ENCODE measurements around the gene PHF21B. TPM values are rescaled to one million over a fixed set of nuclear protein-coding genes. Genes with fewer than 3 reads are reported as not detected.

PHF21B gene
- total RNA-seq, 1 donor from 2014 or later, result 6.7 TPM

- Histone ChIP-seq H3K79me2 (ENCODE audit: low read depth) (peaks cover 47% of the 10 kb centered on the region), H4K20me1 (ENCODE audit: low read depth) (peaks cover 28% of the 10 kb centered on the region), H3K4me3 (peak overlapping the region; percentile 97), H3K27me3 (peaks cover 5% of the 10 kb centered on the region), H3K4me2 (peak overlapping the region; percentile 99), H3F3A (ENCODE audit: low read depth) (peaks cover 34% of the 10 kb centered on the region), H2AFZ (replicated peaks) (peak overlapping the region; percentile 93), H3K9me3 (ENCODE audit: low read depth) (no peaks in the 10 kb centered on the region), H3K36me3 (no peaks in the 10 kb centered on the region), H3K4me1 (peaks cover 9% of the 10 kb centered on the region), H3K9ac (peak overlapping the region; percentile 64), H3K27ac (peak overlapping the region; percentile 31)
- no peak for TF ChIP-seq EZH2 (IDR thresholded peaks at IDR 0.05)
- TF ChIP-seq, protein P1, sequence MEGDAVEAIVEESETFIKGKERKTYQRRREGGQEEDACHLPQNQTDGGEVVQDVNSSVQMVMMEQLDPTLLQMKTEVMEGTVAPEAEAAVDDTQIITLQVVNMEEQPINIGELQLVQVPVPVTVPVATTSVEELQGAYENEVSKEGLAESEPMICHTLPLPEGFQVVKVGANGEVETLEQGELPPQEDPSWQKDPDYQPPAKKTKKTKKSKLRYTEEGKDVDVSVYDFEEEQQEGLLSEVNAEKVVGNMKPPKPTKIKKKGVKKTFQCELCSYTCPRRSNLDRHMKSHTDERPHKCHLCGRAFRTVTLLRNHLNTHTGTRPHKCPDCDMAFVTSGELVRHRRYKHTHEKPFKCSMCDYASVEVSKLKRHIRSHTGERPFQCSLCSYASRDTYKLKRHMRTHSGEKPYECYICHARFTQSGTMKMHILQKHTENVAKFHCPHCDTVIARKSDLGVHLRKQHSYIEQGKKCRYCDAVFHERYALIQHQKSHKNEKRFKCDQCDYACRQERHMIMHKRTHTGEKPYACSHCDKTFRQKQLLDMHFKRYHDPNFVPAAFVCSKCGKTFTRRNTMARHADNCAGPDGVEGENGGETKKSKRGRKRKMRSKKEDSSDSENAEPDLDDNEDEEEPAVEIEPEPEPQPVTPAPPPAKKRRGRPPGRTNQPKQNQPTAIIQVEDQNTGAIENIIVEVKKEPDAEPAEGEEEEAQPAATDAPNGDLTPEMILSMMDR (IDR thresholded peaks at IDR 0.05), result no peak
- no peak for TF ChIP-seq EZH2phosphoT487 (IDR thresholded peaks at IDR 0.05)
- Mint-ChIP-seq H3K4me3 (peak overlapping the region; percentile 90), H3K27me3 (ENCODE audit: insufficient read depth, low read depth) (peaks cover 5% of the 10 kb centered on the region), H3K36me3 (peaks cover 6% of the 10 kb centered on the region), H3K4me1 (peaks cover 32% of the 10 kb centered on the region), H3K27ac (no peak overlapping the region), H3K9me3 (no peaks in the 10 kb centered on the region)
- peak; percentile 59 for DNase-seq (ENCODE audit: low spot score)
Observed at GRCh38 chr22:45008751-45009605, 827 bp downstream of the PHF21B start.

GRCh38 chr22:45008186-45008681 is 1.6 kb downstream of the PHF21B start:
- H3K4me3 Mint-ChIP-seq, result peak overlapping the region; percentile 86
- Histone ChIP-seq H3K27ac (peak overlapping the region; percentile 53), H3K4me3 (peak overlapping the region; percentile 97), H4K20me1 (ENCODE audit: low read depth) (peaks cover 36% of the 10 kb centered on the region), H3K9me3 (ENCODE audit: low read depth) (no peaks in the 10 kb centered on the region), H3K79me2 (ENCODE audit: low read depth) (peaks cover 54% of the 10 kb centered on the region), H3K27me3 (peaks cover 5% of the 10 kb centered on the region), H3F3A (ENCODE audit: low read depth) (peaks cover 34% of the 10 kb centered on the region), H2AFZ (replicated peaks) (no peak overlapping the region), H3K9ac (peak overlapping the region; percentile 1), H3K36me3 (no peaks in the 10 kb centered on the region), H3K4me1 (peaks cover 9% of the 10 kb centered on the region), H3K4me2 (peak overlapping the region; percentile 99)
- TF ChIP-seq EZH2 (IDR thresholded peaks at IDR 0.05) (no peak), EZH2phosphoT487 (IDR thresholded peaks at IDR 0.05) (no peak)
- TF ChIP-seq, protein P1 (IDR thresholded peaks at IDR 0.05), result no peak
- H3K27me3 Mint-ChIP-seq (ENCODE audit: insufficient read depth, low read depth), result peaks cover 4% of the 10 kb centered on the region
- H3K9me3 Mint-ChIP-seq, result no peaks in the 10 kb centered on the region
- H3K36me3 Mint-ChIP-seq, result peaks cover 10% of the 10 kb centered on the region
- DNase-seq (ENCODE audit: low spot score), result peak; percentile 89
- peaks cover 34% of the 10 kb centered on the region for H3K4me1 Mint-ChIP-seq
- no peak overlapping the region for H3K27ac Mint-ChIP-seq

- peaks cover 34% of the 10 kb centered on the region for H3K4me1 Mint-ChIP-seq
- Histone ChIP-seq H4K20me1 (ENCODE audit: low read depth) (peaks cover 42% of the 10 kb centered on the region), H3K36me3 (no peaks in the 10 kb centered on the region), H2AFZ (replicated peaks) (no peak overlapping the region), H3F3A (ENCODE audit: low read depth) (peaks cover 34% of the 10 kb centered on the region), H3K27me3 (peaks cover 5% of the 10 kb centered on the region), H3K9ac (peak overlapping the region; percentile 1), H3K4me3 (peak overlapping the region; percentile 97), H3K4me2 (peak overlapping the region; percentile 99), H3K9me3 (ENCODE audit: low read depth) (no peaks in the 10 kb centered on the region), H3K27ac (peak overlapping the region; percentile 92), H3K79me2 (ENCODE audit: low read depth) (peaks cover 61% of the 10 kb centered on the region), H3K4me1 (peaks cover 9% of the 10 kb centered on the region)
- peaks cover 4% of the 10 kb centered on the region for H3K27me3 Mint-ChIP-seq (ENCODE audit: insufficient read depth, low read depth)
- TF ChIP-seq EZH2phosphoT487 (IDR thresholded peaks at IDR 0.05) (no peak), EZH2 (IDR thresholded peaks at IDR 0.05) (no peak)
- TF ChIP-seq, protein P1 (IDR thresholded peaks at IDR 0.05), result no peak
- no peaks in the 10 kb centered on the region for H3K9me3 Mint-ChIP-seq
- H3K4me3 Mint-ChIP-seq, result peak overlapping the region; percentile 97
- peaks cover 16% of the 10 kb centered on the region for H3K36me3 Mint-ChIP-seq
- H3K27ac Mint-ChIP-seq, result no peak overlapping the region
- DNase-seq (ENCODE audit: low spot score), result peak; percentile 96
Observed at GRCh38 chr22:45007391-45008185, 2.2 kb downstream of the PHF21B start.

Data from neural progenitor cell (in vitro differentiated cells).